GM12873 (cell line): Measurements from ENCODE around the gene SLC24A4.

Experiments used
- CTCF ChIP-seq: IDR thresholded peaks from 2 replicates; pipeline ENCODE4 v1.5.1; 2012; ENCODE audit warnings: low read depth, mild to moderate bottlenecking, moderate library complexity, low read length, control low read depth; ENCODE audit not compliant: insufficient read depth; ENCODE audit errors: missing control alignments

Gene SLC24A4

GRCh38 chr14:92437729-92438285, 114.8 kb downstream of the SLC24A4 start:
- no peak for TF ChIP-seq CTCF

DNA sequence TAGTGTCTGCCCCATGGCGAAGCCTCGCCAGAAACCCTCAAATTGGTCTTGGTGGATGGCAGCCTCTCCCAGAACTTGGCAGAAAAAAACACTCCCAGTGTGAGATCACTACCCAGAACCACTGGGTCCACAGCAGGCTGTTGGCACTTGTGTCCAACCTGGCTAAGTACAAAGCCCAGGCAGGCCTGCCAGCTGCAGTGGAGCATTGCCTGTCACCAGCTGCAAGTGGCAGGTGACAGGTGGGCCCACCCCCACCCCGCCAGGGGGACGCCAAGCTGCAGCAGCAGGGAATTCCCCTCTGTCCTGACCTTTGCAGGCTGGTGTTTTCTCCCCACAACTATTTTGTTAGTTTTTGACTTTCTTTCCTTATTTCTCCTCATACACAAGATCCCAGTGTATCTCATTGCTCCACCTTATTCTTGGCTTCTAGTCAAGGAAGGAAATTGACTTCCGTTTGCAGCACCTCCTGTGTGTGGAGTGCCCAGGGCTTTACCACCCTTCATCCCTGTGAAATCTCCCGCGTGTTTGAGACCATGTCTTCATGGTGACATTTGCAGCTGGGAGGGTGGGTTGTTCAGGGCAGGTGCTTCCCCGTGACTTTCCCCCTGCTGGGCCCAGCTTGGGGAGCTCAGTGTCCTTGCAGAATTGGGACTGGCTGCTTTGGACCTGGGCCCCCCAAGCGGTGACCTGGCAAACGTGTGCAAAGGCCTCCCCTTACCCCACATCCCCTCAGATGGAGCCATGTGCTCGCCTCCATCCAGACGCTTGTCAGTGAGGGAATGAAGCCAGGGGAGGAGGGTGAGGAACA, 116.8 kb downstream of the SLC24A4 start:
- no peak for TF ChIP-seq CTCF

DNA sequence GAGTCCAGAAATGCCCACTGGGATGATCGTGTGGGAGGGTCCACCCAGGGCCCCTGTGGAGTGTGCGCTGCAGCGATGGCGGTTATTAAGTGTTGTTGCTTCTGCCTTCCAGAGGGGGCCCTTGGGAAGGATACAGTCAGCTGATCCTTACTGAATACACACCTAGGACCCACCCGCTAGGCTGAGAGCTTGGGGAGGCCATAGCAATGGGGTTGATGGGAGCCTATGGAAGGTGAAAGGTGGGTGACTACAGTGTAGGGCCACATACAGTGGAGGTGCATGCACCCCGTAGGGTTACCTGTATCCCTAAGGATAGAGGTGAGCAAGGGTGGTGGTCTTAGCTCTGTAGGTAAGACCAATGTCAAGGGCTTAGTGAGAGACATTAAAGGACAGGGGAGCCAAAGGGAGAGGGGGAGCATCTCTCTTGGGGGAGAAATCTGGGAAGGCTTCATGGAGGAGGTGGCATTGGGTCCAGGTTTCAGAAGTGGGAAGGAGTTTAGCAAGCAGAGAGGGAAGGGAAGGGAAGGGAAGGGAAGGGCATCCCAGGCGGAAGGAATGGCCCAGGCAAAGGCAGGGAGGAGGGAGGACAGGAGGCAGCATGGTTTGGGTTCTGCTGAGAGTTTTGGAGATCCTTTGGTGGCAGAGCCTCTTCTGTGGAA, 117.5 kb downstream of the SLC24A4 start:
- TF ChIP-seq CTCF: no peak

DNA sequence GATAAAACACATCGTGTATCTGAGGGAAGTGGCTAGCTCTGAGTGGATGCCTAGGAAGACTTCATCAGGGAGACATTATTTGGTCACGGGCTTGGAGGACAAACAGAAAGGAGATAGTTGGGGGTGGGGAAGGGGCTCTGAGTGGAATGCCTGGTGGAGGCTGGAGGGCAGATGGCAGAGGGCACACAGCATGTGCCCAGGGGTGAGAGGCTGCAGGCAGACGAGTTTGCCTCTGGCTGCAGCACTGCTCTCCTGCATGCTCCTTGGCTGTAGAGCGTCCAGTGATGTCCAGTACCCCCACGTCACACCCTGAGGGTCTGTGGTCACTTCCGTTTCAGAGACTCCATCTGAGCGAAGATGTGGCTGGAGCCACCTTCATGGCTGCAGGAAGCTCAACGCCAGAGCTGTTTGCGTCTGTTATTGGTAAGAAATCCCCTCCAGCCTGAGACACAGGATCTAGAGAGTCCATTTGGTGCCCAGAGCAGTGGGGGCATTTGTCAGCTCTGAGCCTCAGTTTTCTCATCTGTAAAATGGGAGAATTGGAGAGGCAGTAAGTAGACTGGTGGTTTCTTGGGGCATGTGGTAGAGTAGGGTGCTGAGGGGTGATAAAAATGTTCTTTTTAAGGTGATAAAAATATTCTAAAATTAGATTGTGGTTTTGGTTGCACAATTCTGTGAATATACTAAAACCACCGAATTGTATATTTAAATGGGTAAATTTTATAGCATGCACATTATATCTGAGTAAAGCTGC, 119.0 kb downstream of the SLC24A4 start:
- no peak for TF ChIP-seq CTCF

DNA sequence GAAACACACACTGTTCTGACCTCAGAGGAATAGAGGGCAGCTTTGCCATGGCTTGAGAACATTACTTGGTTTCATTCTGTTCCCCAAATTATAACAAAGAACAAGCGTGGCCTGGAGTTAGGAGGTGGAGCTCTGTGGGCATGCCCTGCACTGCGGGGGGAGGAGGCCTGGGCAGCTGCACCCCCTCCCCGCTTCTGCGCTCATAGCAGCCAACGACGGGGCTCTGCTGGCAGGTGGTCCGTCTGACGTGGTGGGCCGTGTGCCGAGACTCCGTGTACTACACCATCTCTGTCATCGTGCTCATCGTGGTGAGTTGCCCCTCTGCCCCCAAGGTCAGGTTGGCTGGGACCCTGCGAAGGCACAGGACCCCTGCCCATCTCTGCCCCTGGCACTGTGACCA, 120.2 kb downstream of the SLC24A4 start:
- no peak for TF ChIP-seq CTCF

- TF ChIP-seq CTCF: no peak
These were observed 120.8 kb downstream of the SLC24A4 start for GRCh38 chr14:92443741-92444140.

DNA sequence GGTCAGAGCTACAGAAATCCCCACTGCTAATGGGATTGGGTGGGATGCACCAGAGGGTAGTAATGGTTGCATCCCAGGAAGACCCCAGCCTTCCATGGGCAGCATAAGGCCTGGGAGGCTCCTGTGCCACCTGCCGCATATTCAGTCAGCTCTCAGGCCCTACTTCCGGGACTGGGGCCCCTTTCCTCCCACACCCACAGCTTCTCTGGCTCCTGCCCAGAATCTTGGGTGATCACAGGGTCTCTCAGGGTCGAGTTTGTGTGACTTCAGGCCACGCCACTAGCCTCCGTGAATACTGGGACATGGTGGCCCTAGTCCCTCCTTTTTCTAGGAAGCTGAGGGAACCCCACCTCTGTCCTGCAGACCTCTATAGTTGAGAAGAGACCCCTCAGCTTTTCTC, 123.8 kb downstream of the SLC24A4 start:
- no peak for TF ChIP-seq CTCF
